ENCODE results near the gene DAB1.

GRCh38 chr1:57302812-57303596 is 120.9 kb downstream of the DAB1 start:
- TF ChIP-seq CTCF (IDR thresholded peaks at IDR 0.05) (no peak), POLR2A (IDR thresholded peaks at IDR 0.05) (no peak)

Measured in right lobe of liver (tissue), 4 donors.